Measurements from ENCODE around the gene AMELX.

- no peak for TF ChIP-seq CTCF (IDR thresholded peaks at IDR 0.05)
- no peak for TF ChIP-seq POLR2A (IDR thresholded peaks at IDR 0.05)
Measured at GRCh38 chrX:11342673-11343072, 49.5 kb downstream of the AMELX start.
